Inferior parietal cortex (tissue), 1 donor: Measurements from ENCODE around the gene LRRN2.
"Not testable (repeated sequence)": the region's sequence is repeated elsewhere in the genome, so short reads cannot be mapped to it uniquely, and the experiment has no call there.

Experiments
- DNase-seq: peaks from one replicate; pipeline ENCODE4 v3.0.0-alpha.2; 2016; ENCODE audit errors: extremely low spot score

LRRN2 gene

DNA sequence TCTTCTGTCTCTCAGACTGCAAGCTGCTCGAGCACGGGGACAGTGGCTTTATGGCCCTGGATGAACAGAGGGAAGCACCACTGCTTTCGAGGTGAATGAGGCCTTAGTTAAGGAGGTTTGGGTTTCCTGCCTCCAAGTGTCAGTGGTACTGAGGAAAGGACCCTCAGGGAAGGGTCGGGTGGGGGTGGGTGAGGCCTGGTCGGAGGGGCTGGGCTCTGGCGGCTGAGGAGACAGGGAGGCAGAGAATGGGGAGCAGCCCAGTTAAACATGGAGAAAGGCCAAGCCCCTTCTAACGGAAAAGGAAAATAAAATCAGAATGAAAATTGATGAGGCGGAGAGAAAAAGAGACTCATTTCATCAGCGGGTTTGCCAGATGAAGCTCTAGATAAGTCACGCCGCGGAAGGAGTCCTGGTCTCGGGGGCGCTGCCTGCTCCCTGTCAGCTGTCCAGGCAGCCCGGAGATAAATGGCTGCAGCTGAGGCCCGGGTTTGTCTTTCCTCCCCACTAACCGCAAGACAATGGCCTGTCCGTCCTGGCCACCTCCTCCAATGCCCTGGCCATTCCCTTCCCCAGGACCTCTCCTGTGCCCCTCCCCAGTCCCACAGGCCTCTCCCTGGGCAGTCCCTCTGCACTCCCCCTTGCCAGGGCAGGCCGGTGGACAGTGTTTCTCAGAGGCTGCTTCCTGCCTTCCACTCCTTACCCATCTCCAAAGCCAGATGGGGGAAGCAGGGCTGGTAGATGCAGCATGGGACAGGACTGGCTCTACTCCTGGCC lies 55.2 kb downstream of the LRRN2 start:
- DNase-seq: no peak

DNA sequence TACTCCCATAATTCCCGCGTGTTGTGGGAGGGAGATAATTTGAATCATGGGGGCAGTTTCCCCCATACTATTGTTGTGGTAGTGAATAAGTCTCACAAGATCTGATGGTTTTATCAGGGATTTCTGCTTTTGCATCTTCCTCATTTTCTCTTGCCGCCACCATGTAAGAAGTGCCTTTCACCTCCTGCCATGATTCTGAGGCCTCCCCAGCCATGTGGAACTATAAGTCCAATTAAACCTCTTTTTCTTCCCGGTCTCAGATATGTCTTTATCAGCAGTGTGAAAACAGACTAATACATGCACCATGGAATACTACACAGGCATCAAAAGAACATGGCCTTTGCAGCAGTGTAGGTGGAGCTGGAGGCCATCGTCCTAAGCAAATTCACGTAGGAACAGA lies 56.1 kb downstream of the LRRN2 start:
- not testable (repeated sequence) for DNase-seq

DNA sequence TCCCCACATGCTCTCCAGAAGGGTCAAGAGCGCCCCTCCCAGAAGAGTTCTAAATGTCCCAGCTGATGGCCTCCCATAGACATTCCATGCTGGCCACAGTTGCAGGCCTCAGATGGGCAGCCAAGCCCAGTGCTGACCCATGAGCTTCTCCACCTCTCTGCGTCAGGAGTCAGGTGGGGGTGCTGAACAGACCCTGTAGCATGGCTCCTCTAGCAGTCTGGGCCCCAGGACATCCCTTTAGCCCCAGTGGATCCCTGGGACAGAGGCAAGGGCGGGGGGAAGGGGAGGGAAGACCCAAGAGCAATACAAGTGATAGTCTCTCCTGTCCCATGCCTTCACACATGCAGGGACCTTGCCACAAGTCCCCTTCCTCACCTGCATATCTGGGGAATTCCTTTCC lies 56.7 kb downstream of the LRRN2 start:
- no peak for DNase-seq

DNA sequence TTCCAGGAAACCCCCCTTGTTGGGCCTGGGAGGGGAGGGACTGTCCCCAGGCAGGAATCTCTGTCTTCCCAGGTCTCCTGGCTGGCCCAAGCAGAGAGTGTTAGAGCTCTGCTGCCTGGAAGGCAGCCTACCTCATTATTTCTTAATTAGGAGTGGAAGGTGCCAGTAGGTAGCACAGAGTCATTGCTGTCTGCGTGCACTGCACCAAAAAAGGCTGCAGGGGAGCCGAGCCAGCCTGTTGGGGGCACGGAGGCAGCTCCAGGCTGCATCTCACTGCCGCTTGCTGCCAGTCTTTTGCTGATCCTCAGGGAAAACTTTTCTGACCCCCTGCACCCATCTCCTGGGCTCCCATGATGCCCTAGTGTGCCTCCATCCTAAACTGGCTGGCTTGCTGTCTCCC lies 58.1 kb downstream of the LRRN2 start:
- no peak for DNase-seq

DNA sequence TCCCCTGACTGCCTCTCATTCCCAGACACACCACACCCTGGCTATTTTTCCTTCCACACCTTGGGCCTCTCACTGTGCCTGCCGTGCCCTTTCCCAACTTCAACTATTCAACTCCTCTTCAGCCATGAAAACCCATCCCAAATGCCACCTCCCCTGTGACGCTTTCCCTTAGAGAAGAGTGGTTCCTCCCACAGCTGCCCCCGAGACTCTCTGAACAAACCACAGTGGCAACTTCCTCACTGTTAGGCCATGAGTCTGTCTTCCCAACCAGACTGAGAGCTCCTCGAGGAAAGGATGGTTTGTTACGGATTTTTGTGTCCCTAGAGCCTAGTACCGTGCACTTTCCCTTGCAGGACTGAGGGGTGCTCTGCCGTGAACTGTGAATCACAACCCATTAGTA lies 59.2 kb downstream of the LRRN2 start:
- no peak for DNase-seq

DNA sequence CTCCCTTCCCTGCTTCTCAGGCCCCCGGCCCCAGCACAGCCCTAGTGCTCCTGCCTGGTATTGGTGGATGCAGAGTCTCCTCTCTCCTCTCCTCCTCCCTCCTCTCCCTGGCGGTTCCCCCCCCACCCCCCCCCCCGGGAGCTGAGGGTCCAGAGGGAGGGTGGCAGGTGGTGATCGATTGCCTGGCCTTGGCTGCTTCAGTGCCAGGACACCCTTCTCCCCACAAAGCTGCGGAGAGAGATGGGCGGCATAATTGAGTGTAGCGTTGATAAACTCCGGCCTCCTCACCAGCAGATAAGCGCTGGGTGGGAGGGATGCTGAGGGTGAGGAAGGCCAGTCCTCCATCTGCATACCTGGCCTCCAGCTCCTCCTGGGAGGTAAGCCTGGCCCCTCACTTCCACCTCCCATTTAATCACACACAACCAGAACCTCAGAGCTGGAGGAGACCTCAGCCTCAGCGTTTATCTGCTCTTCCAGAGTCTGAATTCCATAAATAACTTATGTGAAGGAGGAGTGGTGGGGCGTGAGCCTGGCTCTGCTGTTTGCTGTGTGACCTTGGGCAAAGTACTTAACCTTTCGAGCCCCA lies 60.8 kb downstream of the LRRN2 start:
- no peak for DNase-seq

DNA sequence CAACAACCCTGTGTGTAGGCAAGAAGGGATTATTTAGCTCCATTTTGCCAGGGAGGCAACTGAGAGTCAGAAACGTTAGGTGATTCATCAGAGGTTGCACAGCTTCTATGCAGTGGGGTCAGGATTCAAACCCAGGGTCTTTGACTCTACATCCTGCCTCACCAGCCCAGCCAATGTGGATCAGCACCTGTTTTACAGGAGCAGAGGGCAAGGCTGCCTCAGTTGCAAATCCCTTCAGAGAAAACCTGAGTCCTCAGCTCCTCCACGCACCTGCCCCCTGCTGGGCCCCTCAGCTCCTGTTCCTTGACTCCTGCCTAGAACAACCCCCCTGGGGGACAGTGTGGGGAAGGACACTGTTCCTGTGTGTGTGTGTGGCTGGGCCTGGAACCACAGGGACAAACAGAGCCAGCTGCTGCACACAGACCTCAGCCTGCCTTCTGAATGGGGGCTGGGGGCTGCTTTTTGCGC lies 61.6 kb downstream of the LRRN2 start:
- DNase-seq: no peak

DNA sequence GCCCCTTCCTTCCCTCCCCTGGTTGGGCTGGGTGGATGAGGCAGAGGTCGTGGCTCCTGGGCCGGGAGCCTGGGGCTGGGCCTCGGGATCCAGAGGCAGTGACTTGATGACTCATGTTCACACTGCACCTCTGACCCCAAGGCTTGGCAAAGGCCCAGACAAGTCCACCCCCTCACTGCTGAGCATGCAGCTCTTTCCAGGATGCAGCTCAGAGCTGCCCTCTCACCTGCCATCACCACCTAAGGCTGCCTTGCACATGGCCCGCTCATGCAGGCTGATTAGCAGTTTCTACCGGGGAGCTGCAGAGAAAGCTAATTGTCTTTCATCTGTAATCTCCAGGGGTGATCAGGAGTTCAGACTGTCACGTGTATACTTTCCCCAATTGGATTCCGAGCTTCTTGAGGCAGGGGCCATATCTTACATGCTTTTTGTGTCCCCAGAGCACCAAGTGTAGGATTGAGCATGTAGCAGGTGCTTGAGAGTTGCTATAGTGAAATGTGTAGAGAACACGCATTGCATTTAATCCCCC lies 62.1 kb downstream of the LRRN2 start:
- no peak for DNase-seq

DNA sequence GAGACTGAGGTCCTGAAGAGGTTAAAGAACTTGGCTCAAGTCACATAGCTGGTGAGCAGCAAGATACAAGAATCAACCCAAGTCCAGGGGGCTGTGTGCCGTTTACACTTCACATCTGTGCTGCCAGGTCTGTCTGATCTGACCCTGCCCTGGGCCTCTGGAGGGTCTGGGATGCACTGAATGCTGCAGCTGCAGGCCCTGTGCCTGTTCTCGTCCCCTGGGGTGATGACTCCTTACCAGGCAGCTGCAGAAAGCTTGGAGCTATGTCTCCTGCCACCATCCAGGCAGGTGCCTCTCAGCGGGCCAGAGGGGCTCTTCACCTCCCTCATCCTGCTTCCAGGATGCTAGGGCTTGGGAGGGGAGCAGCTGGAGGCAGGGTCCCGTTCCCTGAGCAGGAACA lies 63.5 kb downstream of the LRRN2 start:
- DNase-seq: no peak

DNA sequence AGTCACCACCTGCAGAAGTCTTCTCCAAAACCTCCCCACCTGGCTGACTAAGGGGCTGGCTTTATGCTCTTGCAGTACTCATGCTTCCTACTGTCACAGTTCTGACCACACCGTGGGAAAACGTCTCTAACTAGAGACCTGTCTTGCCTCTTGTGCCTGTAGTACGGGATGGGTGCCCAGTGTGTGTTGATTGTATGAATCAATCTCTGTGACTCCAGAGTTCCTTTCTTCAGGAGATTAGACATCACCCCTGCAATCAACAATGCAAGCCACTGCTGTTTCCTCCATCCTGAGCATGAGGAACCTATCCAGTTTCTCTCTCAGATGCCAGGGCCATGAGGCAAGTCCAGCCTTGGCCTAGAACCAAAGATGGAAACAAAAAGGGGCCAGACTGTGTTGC lies 64.1 kb downstream of the LRRN2 start:
- no peak for DNase-seq

DNA sequence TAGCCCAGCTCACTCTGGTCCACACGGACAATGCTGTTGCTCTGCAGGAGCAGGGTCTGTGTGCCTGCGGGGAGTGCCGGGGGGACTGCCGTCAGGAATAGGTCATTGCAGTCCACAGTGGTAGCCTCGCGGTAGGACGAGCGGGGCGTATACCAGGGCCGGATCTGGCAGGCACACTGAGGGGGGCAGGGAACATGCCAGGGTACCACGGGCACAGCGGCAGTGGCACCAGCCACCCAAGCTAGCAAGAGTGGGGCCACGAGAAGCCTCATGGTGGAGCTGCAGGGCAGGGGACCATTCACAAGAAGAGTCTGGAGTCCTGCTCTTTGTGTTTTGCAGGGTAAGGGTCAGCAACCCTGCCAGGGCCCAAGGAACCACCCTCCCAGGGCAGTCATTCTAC lies 65.8 kb downstream of the LRRN2 start:
- DNase-seq: no peak

DNA sequence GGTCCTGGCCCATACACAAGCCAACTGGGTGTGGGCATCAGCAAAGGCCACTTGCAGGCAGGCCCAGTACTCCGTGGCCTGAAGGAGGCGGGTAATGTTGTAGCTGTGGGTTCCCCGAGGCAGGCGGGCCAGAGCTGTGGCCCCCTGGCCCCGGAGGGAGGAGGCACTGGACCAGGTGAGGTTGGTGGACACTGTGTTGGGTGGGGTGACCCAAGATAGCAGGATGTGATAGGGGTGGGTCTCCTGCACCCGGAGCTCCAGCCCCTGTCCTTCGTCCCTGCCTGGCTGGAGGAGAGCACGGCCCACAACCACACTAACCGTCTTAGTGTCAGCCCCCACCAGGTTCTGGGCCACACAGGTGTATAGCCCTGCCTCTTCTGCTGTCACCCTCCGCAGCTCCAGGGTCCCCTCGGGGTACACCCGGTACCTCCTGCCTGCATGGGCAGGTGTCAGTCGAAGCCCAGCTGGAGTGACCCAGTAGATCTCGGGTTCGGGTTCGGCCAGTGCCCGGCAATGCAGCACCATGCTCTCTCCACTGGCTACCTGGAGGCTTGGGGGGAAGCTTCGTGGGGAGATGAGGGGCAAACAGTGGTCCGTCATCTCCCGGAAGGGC lies 67.3 kb downstream of the LRRN2 start:
- no peak for DNase-seq

DNA sequence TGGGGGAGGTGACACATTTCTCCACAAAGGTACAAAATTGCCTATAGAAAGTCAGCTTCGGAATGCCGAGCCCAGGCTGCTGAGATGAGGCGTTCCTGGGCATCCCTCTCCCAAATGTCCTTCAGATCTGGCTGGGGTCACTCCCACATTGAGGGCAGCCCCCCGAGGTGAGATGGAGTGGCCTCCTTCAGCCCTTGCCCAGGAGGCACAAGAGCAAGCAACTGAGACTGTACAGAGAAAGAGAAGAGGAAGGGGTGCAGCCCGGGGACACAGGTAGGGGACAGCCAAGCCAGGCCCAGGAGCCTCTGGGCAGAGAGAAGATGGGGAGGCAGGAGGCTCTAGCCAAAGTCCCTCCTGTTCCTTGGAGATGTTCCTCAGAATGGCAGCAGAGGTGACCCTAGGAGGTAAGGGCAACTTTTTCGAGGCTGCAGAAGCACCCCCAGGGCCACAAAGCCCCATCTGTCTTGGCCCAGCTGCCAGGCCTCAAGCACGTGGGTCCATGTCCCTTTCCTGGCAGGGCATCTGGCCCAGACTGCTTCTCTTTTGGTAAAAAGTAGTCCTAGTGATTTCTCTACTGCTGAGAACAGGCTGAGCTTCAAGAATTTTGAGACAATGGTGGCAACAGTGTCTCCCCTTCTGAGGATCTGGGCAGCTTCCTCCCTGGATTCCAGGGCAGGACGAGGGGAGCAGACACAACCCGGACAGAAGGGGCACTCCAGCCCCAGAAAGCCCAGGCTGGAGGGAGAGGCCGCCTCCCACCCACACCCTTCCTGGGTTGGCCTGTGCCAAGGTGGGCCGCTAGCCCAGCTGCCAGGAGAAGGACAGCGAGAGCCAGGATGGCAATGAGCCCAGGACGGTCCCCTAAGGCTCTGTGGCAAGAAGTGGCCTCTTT lies 68.0 kb downstream of the LRRN2 start:
- DNase-seq: no peak

DNA sequence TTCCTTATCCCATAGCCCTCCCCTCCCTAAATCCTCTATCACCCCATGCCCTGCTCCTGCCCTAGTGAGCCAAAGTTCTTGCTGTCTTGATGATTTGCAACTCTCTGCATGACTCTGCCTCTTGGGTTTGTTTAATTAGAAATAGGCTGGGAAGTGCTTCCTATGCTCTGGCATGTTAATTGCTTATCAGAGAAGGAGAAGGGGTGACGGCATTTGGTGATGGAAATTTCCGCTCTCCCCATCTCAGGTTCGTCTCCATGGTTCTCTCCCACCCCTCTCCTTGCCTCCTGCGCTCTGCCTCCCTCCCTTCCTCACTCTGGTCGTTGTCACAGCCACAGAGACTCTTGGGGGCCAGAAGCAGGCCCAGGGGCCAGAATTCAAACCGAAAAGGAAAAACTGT lies 68.9 kb downstream of the LRRN2 start:
- no peak for DNase-seq

DNA sequence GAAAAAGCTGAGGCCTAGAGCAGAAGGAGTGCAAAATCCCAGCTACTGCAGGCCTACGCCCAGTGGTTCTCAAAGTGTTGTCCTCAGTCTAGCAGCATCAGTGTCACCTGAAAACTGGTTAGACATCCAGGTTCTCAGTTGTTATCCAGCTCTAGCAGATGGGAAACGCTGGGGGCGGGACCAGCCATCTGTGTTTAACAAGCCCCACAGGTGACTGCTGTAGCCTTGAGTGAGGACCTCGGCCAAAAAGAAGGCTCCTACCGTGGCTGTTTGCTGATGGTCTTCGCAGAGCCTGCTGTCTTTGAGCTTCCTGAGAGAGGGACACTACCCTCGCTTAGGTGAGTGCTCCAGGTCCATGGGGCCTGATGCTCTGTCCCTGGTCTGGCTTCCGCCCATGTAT lies 69.7 kb downstream of the LRRN2 start:
- no peak for DNase-seq

DNA sequence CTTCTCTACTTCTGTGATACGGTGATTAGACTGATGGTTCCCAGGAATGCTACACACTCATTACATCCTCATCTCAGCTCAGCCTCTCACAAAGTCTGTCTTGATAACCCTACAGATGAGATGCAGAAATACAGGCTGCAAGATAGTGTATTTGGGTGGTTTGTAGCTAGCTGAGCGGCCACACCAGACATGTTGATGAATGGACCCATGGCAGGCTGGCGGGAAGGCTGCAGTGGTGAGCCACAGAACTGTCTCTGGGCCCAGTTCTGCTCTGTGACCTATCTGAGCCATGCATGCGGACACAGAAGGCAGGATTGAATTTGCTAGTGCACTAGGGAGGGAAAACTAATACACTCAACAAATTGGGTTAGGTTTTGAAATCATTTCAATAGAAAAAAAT lies 71.9 kb downstream of the LRRN2 start:
- DNase-seq: no peak

DNA sequence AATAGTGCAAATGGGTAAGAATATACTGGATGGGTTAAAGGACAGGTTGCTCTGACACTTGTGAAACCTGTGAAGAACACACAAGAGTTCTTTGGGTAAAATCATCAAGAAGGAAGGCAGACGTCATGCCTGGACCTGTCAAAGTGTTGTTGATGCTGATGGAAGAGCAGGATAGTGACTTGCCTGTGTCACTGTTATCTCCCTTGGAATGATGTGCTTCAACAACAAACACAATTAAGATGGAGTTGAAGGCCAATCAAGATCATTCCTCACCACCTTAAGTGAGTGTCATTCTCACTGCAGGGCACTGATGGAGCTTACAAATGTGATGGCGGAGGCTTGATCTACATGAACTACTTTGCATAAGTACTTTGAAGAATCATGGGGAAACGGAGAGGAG lies 73.2 kb downstream of the LRRN2 start:
- no peak for DNase-seq

DNA sequence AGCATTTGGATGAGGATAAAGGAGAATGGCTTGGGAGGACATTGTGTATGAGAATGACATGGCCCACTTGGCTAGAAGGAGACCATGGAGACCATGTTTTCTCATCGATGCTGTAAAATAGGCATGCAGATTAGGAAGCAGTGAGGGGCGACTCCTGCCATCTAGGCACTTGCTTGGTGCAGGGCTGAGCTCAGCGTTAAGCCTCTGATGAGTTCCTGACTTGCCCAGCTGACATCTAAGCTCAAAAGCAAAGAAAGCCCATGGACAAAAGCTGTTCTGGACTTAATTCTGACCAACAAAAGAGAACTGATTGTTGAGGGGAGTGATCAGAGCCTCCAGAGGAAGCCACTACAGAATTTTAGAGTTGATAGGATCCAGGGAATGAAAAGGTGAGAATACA lies 74.5 kb downstream of the LRRN2 start:
- DNase-seq: no peak

DNA sequence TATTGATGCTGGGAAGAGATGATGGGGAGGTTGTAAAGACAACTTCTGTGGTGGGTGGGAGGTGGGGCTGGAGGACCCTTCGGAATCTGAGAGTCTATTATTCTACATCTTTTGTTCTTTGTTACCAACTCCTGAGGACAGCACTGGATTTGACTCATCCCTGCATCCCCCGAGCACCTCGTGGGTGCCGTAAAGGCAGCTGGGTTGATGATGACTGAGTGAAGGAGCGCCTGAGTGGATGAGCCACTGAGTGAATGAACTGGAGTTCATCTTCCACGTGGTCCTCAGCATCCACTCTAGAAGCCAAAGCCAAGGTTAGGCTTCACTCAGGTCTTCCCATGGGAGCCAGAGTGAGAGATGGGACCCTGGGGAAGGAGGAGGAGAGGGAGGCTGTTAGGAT lies 77.6 kb downstream of the LRRN2 start:
- no peak for DNase-seq

DNA sequence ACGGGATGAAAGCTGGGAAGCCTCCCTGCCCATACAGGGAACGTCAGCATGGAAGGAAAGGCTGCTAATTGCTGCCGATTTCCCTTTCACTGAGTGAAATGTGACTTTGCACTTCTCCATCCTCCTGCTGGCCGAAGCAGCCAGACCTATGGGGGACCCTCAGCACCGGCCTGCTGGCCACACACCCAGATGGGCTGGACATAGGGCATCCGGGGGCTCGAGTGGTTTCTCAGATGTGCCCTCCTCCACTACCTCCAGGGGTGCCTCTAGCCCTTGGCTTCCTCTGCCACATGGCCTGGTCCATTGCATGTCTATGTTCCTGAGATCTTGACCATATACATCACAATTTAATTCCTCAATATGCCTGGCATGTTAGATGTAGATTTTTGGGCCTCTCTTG lies 79.7 kb downstream of the LRRN2 start:
- DNase-seq: no peak

DNA sequence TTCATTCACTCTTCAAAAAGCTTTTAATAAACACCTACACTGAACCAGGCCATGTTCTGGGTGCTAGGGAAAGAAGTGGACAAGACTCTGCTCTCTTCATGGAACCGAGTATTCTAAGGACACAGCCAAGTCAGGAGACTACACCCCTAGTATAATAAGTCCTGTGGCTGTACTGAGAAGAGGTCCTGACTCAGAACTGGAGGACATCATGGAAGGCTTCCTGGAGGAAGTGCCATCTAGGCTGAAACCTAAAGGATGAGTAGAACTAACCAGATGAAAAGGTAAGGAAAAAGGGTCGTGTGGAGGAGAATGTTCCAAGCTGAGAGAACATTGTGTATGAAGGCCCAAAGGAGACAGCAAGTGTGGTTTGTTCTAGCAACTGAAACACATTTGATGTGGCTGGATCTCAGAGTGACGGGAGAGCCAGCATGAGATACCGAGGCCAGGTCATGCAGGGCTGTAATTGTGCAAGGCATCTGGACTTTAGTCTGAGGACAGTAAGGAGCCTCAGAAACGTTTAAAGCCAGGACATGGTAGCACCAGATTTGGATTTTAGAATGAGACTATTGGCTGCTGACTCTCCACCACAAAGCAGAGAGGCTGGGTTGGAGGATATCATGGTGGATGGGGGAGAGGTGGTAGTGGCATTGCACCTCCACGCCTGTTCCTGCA lies 82.5 kb downstream of the LRRN2 start:
- no peak for DNase-seq
